ENCODE results near the gene NOC2L.

Gene NOC2L

DNA sequence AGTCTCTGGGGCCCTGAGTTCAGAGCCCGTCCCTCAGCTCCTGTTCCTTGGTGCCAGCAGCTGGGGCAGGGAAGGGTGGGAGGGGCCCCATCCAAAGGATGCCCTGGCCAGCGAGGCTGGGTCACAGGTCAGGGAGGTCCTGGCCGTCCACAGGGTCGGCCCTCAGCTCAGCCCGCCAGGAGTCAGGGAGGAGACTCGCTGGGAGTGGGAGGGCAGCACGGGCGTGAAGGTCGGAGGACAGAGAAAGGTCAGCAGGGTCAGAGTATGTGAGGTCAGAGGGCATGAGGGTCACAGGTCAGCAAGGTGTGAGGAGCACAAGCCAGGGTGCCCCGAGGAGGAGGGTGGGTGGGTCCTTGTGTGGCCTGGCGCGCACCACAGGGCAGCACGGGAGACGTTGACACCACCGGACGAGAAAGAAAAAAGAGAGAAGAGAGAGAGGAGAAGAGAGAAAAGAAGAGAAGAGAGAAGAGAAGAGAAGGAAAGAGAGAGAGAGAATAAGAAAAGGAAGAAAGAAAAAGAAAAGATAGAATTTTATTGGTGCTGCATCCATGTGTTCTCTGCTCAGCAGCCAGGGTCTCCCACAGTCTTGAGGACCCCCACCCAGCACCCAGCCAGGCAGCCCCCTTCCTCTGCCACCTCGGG lies 15.8 kb upstream of the NOC2L start:
- ChIA-PET CTCF (interaction anchor here (1.0 to 3.1 kb wide), 5 partner anchors 33 to 105 kb away, joined by 3 to 12 read pairs (median 5); no protein-coding TSS in a partner anchor), POLR2A (no interaction called here)
- Histone ChIP-seq H3K27ac (ENCODE audit: insufficient read depth in 1 of 2, low read depth in 1 of 2, low read length in 2 of 2, poor library complexity in 1 of 2, severe bottlenecking in 2 of 2) (no peak overlapping the region), H3K9me3 (ENCODE audit: control extremely low read depth in 1 of 5, control insufficient read depth in 4 of 5, insufficient read depth in 2 of 5, low read depth in 1 of 5, low read length in 4 of 5) (no peaks in the 10 kb centered on the region), H3K4me3 (ENCODE audit: control insufficient read depth in 1 of 7, extremely low read depth in 1 of 7, insufficient read depth in 4 of 7, low read depth in 2 of 7, low read length in 6 of 7) (no peak overlapping the region), H3K36me3 (ENCODE audit: control insufficient read depth in 4 of 4, insufficient read depth in 4 of 4, low read length in 3 of 4) (no peaks in the 10 kb centered on the region), H3K27me3 (replicated peaks in 2 of 5; ENCODE audit: control insufficient read depth in 4 of 5, insufficient read depth in 5 of 5, low read length in 4 of 5) (peaks cover 0 to 53% (median 8%) of the 10 kb centered on the region in 5 experiments), H3K4me1 (ENCODE audit: control extremely low read depth in 1 of 4, control insufficient read depth in 4 of 4, insufficient read depth in 4 of 4, low read length in 3 of 4) (peaks cover 0 to 8% (median 7%) of the 10 kb centered on the region in 4 experiments)
- WGBS (ENCODE audit: insufficient coverage) = 90% methylated on average over 13 of the region's 17 CpGs
- DNase-seq = no peak

DNA sequence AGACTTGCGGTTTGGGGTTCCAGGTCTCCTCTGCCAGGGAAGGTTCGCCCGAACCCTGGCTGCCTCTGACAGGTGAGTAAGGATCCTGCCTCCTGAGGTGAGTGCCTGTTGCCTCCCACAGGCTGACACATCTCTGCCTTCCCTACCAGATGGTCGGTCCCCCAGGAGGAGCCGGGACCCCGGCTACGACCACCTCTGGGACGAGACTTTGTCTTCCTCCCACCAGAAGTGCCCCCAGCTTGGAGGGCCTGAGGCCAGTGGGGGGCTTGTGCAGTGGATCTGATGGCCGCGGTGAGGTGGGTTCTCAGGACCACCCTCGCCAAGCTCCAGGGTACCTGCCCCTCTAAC lies 15.2 kb upstream of the NOC2L start:
- DNase-seq = no peak
- Histone ChIP-seq H3K27ac (ENCODE audit: insufficient read depth in 1 of 2, low read depth in 1 of 2, low read length in 2 of 2, poor library complexity in 1 of 2, severe bottlenecking in 2 of 2) (no peak overlapping the region), H3K4me3 (ENCODE audit: control insufficient read depth in 1 of 7, extremely low read depth in 1 of 7, insufficient read depth in 4 of 7, low read depth in 2 of 7, low read length in 6 of 7) (no peak overlapping the region), H3K36me3 (ENCODE audit: control insufficient read depth in 4 of 4, insufficient read depth in 4 of 4, low read length in 3 of 4) (no peaks in the 10 kb centered on the region), H3K9me3 (ENCODE audit: control extremely low read depth in 1 of 5, control insufficient read depth in 4 of 5, insufficient read depth in 2 of 5, low read depth in 1 of 5, low read length in 4 of 5) (peaks cover 0 to 2% (median 0%) of the 10 kb centered on the region in 5 experiments), H3K27me3 (replicated peaks in 2 of 5; ENCODE audit: control insufficient read depth in 4 of 5, insufficient read depth in 5 of 5, low read length in 4 of 5) (peaks cover 0 to 58% (median 8%) of the 10 kb centered on the region in 5 experiments), H3K4me1 (ENCODE audit: control extremely low read depth in 1 of 4, control insufficient read depth in 4 of 4, insufficient read depth in 4 of 4, low read length in 3 of 4) (peaks cover 0 to 8% (median 7%) of the 10 kb centered on the region in 4 experiments)
- POLR2A ChIA-PET = no interaction called here
- CTCF ChIA-PET = interaction anchor here (1.0 to 3.1 kb wide), 3 partner anchors 10 to 36 kb away, joined by 3 to 12 read pairs (median 4); no protein-coding TSS in a partner anchor
- WGBS (ENCODE audit: insufficient coverage) = 94% methylated on average over 10 of the region's 11 CpGs

DNA sequence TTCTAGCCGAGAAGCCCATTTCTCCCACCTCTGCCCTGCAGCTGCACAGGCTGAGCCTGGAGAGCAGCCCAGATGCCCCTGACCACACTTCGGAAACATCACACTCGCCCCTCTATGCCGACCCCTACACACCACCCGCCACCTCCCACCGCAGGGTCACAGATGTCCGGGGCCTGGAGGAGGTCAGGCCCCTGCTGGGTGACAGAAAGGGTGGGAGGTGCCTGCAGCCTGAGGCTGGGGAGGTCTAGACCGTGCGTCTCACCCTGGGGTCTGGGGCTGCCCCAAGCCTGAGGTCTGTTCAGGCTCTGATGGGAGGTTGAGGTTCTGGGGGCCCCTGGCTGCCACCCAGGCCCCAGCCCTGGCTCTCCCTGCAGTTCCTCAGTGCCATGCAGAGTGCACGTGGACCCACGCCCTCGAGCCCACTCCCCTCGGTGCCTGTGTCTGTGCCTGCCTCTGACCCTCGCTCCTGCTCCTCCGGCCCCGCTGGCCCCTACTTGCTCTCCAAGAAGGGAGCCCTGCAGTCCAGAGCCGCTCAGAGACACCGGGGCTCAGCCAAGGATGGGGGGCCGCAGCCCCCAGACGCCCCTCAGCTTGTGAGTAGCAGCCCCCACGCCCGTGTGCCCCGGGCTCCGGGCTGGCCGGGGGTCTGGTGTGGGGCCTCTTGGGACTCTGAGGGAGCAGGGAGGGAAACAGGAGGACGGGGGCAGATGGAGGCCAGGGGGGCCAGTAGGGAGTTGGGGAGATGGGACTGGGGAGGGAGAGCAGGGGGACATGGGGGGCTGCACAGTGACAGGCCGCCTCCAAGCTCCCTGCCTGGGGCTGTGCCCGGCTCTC lies 14.6 kb upstream of the NOC2L start:
- H3K27ac ChIP-seq (ENCODE audit: insufficient read depth in 1 of 2, low read depth in 1 of 2, low read length in 2 of 2, poor library complexity in 1 of 2, severe bottlenecking in 2 of 2) = no peak overlapping the region
- ChIA-PET POLR2A (no interaction called here), CTCF (interaction anchor here (1.0 to 3.1 kb wide), 3 partner anchors 10 to 35 kb away, joined by 3 to 12 read pairs (median 4); no protein-coding TSS in a partner anchor)
- 90% methylated on average over 26 of the region's 28 CpGs for WGBS (ENCODE audit: insufficient coverage)
- H3K4me1 ChIP-seq (ENCODE audit: control extremely low read depth in 1 of 4, control insufficient read depth in 4 of 4, insufficient read depth in 4 of 4, low read length in 3 of 4) = peaks cover 0 to 8% (median 7%) of the 10 kb centered on the region in 4 experiments
- H3K9me3 ChIP-seq (ENCODE audit: control extremely low read depth in 1 of 5, control insufficient read depth in 4 of 5, insufficient read depth in 2 of 5, low read depth in 1 of 5, low read length in 4 of 5) = peaks cover 0 to 2% (median 0%) of the 10 kb centered on the region in 5 experiments
- no peak overlapping the region for H3K4me3 ChIP-seq (ENCODE audit: control insufficient read depth in 1 of 7, extremely low read depth in 1 of 7, insufficient read depth in 4 of 7, low read depth in 2 of 7, low read length in 6 of 7)
- no peak for DNase-seq
- H3K36me3 ChIP-seq (ENCODE audit: control insufficient read depth in 4 of 4, insufficient read depth in 4 of 4, low read length in 3 of 4) = no peaks in the 10 kb centered on the region
- H3K27me3 ChIP-seq (replicated peaks in 2 of 5; ENCODE audit: control insufficient read depth in 4 of 5, insufficient read depth in 5 of 5, low read length in 4 of 5) = peaks cover 0 to 64% (median 8%) of the 10 kb centered on the region in 5 experiments

DNA sequence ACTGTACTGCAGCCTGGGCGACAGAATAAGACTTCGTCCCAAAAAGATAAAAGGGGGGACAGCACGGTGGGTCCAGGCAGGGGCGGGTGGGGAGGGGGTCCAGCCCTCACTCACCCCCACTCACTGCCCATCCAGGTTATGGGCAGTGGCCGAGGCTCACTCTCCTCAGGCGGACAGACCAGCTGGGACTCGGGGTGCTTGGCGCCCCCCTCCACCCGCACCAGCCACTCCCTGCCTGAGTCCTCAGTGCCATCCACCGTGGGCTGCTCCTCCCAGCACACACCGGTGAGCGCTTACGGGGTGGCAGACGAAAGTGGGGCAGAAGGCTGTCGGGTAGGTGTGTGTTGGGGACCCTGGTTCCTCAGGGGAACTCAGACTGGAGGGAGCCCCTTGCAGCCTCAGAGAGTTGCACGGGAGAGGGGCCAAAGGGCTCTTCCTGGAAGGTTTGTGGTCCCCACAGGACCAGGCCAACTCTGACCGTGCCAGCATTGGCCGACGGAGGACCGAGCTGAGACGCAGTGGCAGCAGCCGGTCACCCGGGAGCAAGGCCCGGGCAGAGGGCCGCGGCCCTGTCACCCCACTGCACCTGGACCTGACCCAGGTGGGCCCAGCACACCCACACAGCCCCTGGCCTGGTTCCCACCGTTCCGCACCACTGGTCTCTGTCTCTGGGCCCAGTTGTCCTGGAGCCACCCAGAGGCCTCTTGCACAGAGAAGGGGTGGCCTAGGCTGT lies 13.8 kb upstream of the NOC2L start:
- ChIA-PET CTCF (interaction anchor here (1.2 kb wide), 1 partner anchor 11 kb away, joined by 4 read pairs; no protein-coding TSS in a partner anchor), POLR2A (no interaction called here)
- Histone ChIP-seq H3K36me3 (ENCODE audit: control insufficient read depth in 4 of 4, insufficient read depth in 4 of 4, low read length in 3 of 4) (no peaks in the 10 kb centered on the region), H3K27ac (ENCODE audit: insufficient read depth in 1 of 2, low read depth in 1 of 2, low read length in 2 of 2, poor library complexity in 1 of 2, severe bottlenecking in 2 of 2) (no peak overlapping the region), H3K4me3 (ENCODE audit: control insufficient read depth in 1 of 7, extremely low read depth in 1 of 7, insufficient read depth in 4 of 7, low read depth in 2 of 7, low read length in 6 of 7) (no peak overlapping the region), H3K9me3 (ENCODE audit: control extremely low read depth in 1 of 5, control insufficient read depth in 4 of 5, insufficient read depth in 2 of 5, low read depth in 1 of 5, low read length in 4 of 5) (peaks cover 0 to 2% (median 0%) of the 10 kb centered on the region in 5 experiments), H3K4me1 (ENCODE audit: control extremely low read depth in 1 of 4, control insufficient read depth in 4 of 4, insufficient read depth in 4 of 4, low read length in 3 of 4) (peaks cover 0 to 8% (median 7%) of the 10 kb centered on the region in 4 experiments), H3K27me3 (replicated peaks in 2 of 5; ENCODE audit: control insufficient read depth in 4 of 5, insufficient read depth in 5 of 5, low read length in 4 of 5) (peaks cover 0 to 72% (median 12%) of the 10 kb centered on the region in 5 experiments)
- 93% methylated on average over 18 of the region's 28 CpGs for WGBS (ENCODE audit: insufficient coverage)
- no peak for DNase-seq

DNA sequence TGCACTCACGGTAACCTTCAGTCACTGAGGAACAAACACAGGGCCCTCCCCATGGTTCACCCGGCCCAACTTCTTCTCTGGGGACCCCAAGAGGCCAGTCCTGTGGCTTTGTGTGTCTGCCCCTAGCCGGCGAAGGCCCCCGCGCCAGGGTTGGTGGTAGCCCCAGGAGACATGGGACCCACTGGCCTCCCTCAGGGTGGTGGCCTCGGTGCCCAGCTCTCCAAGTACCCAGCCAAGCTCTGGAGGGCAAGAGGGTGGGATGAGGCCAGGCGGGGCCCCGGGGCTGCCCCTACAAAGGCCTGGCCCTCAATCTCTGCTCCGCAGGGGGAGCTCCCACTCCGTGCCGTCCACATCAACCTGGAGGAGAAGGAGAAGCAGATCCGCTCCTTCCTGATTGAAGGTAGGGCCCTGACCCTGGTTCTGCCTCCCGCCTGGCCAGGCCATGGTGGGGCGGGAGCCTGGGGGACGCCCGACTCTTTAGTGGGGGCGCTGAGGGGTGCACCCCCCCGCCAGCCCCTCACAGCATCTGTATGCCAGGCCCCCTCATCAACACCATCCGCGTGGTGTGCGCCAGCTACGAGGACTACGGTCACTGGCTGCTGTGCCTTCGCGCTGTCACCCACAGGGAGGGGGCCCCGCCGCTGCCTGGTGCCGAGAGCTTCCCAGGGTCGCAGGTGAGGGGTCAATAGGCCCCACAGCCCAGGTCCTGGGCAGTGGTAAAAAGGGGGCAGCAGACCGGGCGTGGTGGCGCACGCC lies 12.9 kb upstream of the NOC2L start:
- H3K27ac ChIP-seq (ENCODE audit: insufficient read depth in 1 of 2, low read depth in 1 of 2, low read length in 2 of 2, poor library complexity in 1 of 2, severe bottlenecking in 2 of 2) = no peak overlapping the region
- CTCF ChIA-PET = no interaction called here
- H3K27me3 ChIP-seq (replicated peaks in 2 of 5; ENCODE audit: control insufficient read depth in 4 of 5, insufficient read depth in 5 of 5, low read length in 4 of 5) = peaks cover 0 to 82% (median 15%) of the 10 kb centered on the region in 5 experiments
- no peak for DNase-seq
- POLR2A ChIA-PET = no interaction called here
- no peaks in the 10 kb centered on the region for H3K36me3 ChIP-seq (ENCODE audit: control insufficient read depth in 4 of 4, insufficient read depth in 4 of 4, low read length in 3 of 4)
- H3K4me3 ChIP-seq (ENCODE audit: control insufficient read depth in 1 of 7, extremely low read depth in 1 of 7, insufficient read depth in 4 of 7, low read depth in 2 of 7, low read length in 6 of 7) = no peak overlapping the region
- WGBS (ENCODE audit: insufficient coverage) = 92% methylated on average over 23 of the region's 34 CpGs
- H3K9me3 ChIP-seq (ENCODE audit: control extremely low read depth in 1 of 5, control insufficient read depth in 4 of 5, insufficient read depth in 2 of 5, low read depth in 1 of 5, low read length in 4 of 5) = peaks cover 0 to 2% (median 0%) of the 10 kb centered on the region in 5 experiments
- peaks cover 0 to 14% (median 12%) of the 10 kb centered on the region in 4 experiments for H3K4me1 ChIP-seq (ENCODE audit: control extremely low read depth in 1 of 4, control insufficient read depth in 4 of 4, insufficient read depth in 4 of 4, low read length in 3 of 4)

DNA sequence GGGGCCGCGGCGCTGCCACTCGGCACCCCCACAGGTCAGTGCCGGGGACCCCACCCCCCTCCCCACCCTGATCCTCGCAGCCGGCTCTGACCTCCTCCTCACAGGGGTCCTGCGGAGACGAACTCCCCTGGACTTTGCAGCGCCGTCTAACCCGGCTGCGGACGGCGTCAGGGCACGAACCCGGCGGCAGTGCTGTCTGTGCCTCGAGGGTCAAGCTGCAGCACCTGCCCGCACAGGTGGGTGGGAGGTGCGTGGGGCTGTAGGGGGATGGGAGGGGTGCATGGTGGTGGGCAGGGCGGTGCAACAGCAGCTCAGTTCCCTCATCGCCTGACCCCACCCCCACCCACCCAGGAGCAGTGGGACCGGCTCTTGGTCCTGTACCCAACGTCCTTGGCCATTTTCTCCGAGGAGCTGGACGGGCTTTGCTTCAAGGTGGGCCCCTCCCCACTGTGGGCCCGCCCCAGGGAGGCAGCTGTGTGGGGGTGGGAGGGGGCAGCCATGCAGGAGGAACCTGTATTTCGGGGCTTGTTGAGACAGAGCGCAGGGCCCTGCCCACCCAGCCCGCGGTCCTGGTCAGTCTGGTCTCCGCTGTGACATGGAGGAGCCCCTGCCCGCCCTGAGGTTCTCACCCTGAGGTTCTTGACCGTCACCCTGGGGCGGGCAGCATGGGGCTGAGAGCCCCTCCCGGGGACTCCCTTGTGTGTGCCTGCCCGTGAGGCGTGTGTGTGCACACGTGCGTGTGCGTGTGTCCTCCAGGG lies 12.1 kb upstream of the NOC2L start:
- ChIA-PET CTCF (no interaction called here), POLR2A (no interaction called here)
- 51% methylated on average over 30 of the region's 42 CpGs for WGBS (ENCODE audit: insufficient coverage)
- H3K4me3 ChIP-seq (ENCODE audit: control insufficient read depth in 1 of 7, extremely low read depth in 1 of 7, insufficient read depth in 4 of 7, low read depth in 2 of 7, low read length in 6 of 7) = no peak overlapping the region
- H3K9me3 ChIP-seq (ENCODE audit: control extremely low read depth in 1 of 5, control insufficient read depth in 4 of 5, insufficient read depth in 2 of 5, low read depth in 1 of 5, low read length in 4 of 5) = peaks cover 0 to 2% (median 0%) of the 10 kb centered on the region in 5 experiments
- DNase-seq = no peak
- H3K36me3 ChIP-seq (ENCODE audit: control insufficient read depth in 4 of 4, insufficient read depth in 4 of 4, low read length in 3 of 4) = no peaks in the 10 kb centered on the region
- peaks cover 0 to 89% (median 17%) of the 10 kb centered on the region in 5 experiments for H3K27me3 ChIP-seq (replicated peaks in 2 of 5; ENCODE audit: control insufficient read depth in 4 of 5, insufficient read depth in 5 of 5, low read length in 4 of 5)
- H3K27ac ChIP-seq (ENCODE audit: insufficient read depth in 1 of 2, low read depth in 1 of 2, low read length in 2 of 2, poor library complexity in 1 of 2, severe bottlenecking in 2 of 2) = no peak overlapping the region
- peaks cover 0 to 18% (median 16%) of the 10 kb centered on the region in 4 experiments for H3K4me1 ChIP-seq (ENCODE audit: control extremely low read depth in 1 of 4, control insufficient read depth in 4 of 4, insufficient read depth in 4 of 4, low read length in 3 of 4)

Data from common myeloid progenitor, CD34-positive (primary cell).